Mucosa of descending colon (tissue), 3 donors: ENCODE measurements around the gene IGFL4. TPM values are rescaled to one million over a fixed set of nuclear protein-coding genes. Genes with fewer than 3 reads are reported as not detected.

Experiments used
- ATAC-seq: fragments of 200-7000 bp; cut with Tn5 transposase; one replicate; pipeline ENCODE4 v1.9.1; 2020; ENCODE audit warnings: mild to moderate bottlenecking, moderate library complexity
- DNase-seq, 3 donors: peaks; one replicate each; pipeline ENCODE4 v3.0.0-alpha.2; 2020
- H3K36me3 ChIP-seq: fragments of 200-600 bp; one replicate; pipeline ENCODE4 v1.8.0; 2021; ENCODE audit warnings: low read depth, mild to moderate bottlenecking
- H3K4me1 ChIP-seq: fragments of 200-600 bp; one replicate; pipeline ENCODE4 v1.8.0; 2021; ENCODE audit warnings: low read depth, mild to moderate bottlenecking
- H3K4me3 ChIP-seq: fragments of 200-600 bp; one replicate; pipeline ENCODE4 v1.8.0; 2021; ENCODE audit warnings: mild to moderate bottlenecking
- H3K9me3 ChIP-seq: fragments of 200-600 bp; one replicate; pipeline ENCODE4 v1.8.0; 2021; ENCODE audit warnings: mild to moderate bottlenecking
- CTCF ChIP-seq: fragments of 200-600 bp; IDR thresholded peaks from one replicate; pipeline ENCODE4 v1.8.0; 2022; ENCODE audit warnings: antibody characterized with exemption, mild to moderate bottlenecking
- intact Hi-C, 2 donors: fragments of 100-400 bp; cut with DNase I in 1 of 2; cut with micrococcal nuclease in 1 of 2; formaldehyde crosslinking; loops; one replicate each; pipeline versions ENCODE4 v1.11.0 to v1.11.1; 2022; cut with DNase I, micrococcal nuclease
- total RNA-seq, 3 donors: library from RNA; stranded (reverse); fragmentation: NEBNext Ultra II Directional in 2 of 3; extraction: Animal tissue kit (Norgen Biotek cat#: 25700) in 2 of 3; gene quantifications; one replicate each; pipeline versions ENCODE4 v1.2.1 to v1.2.4, GENCODE V29; 2021 to 2023
- donor health status: DM: no; HTN: no; CAD: no; lungs with moderate emphysema.
- donor health status: DM: no; HTN: no; CAD: no.
- donor health status: DM: no; HTN: yes; CAD: no.

Gene IGFL4
- total RNA-seq, 3 donors from 2014 or later: not detected

GRCh38 chr19:46060012-46060411 is 19.2 kb upstream of the IGFL4 start:
- H3K4me3 ChIP-seq: no peak overlapping the region
- no peak for ATAC-seq
- intact Hi-C loops: no loop called here

GRCh38 chr19:46058778-46059177 is 18.0 kb upstream of the IGFL4 start:
- DNase-seq (no peak), ATAC-seq (no peak)
- no peaks in the 10 kb centered on the region for H3K4me1 ChIP-seq
- no peak for TF ChIP-seq CTCF
- intact Hi-C loops: no loop called here
- H3K4me3 ChIP-seq: no peak overlapping the region
- no peaks in the 10 kb centered on the region for H3K36me3 ChIP-seq
- H3K9me3 ChIP-seq: peaks cover 9% of the 10 kb centered on the region

More at GRCh38 chr19:46060012-46060411, 19.2 kb upstream of the IGFL4 start:
- H3K36me3 ChIP-seq: no peaks in the 10 kb centered on the region
- H3K4me1 ChIP-seq: no peaks in the 10 kb centered on the region
- no peak for DNase-seq
- peaks cover 9% of the 10 kb centered on the region for H3K9me3 ChIP-seq
- TF ChIP-seq CTCF: no peak

DNA sequence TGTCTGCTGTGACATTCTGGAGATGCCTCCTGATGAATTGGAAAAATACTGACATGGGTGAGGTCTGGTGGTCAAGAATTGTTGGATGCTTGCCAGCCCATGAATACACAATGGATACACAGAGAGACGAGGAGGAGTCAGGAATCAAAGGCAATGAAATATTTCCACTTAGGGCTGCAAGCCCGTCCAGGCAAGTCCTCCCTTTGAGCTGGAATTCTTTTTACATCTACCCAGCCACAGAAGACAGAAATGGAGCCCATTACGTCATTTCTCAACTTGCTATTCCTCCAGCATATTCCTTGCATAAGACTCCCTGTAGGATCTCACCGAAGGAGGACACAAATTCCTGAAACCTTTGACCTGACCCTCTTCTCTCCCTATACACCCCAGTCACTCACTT is 15.7 kb upstream of the IGFL4 start:
- ATAC-seq (no peak), DNase-seq (no peak)
- peaks cover 9% of the 10 kb centered on the region for H3K9me3 ChIP-seq
- no peaks in the 10 kb centered on the region for H3K4me1 ChIP-seq
- intact Hi-C loops: no loop called here
- no peak overlapping the region for H3K4me3 ChIP-seq
- no peak for TF ChIP-seq CTCF
- no peaks in the 10 kb centered on the region for H3K36me3 ChIP-seq

GRCh38 chr19:46052896-46053295 is 12.1 kb upstream of the IGFL4 start:
- no peak overlapping the region for H3K4me3 ChIP-seq
- intact Hi-C loops: no loop called here
- H3K9me3 ChIP-seq: no peaks in the 10 kb centered on the region
- no peaks in the 10 kb centered on the region for H3K36me3 ChIP-seq
- no peaks in the 10 kb centered on the region for H3K4me1 ChIP-seq
- DNase-seq: no peak
- TF ChIP-seq CTCF: no peak
- ATAC-seq: no peak

- H3K4me3 ChIP-seq: no peak overlapping the region
- intact Hi-C loops: no loop called here
- ATAC-seq: no peak
- DNase-seq: peak in 1 of 3 donors; percentile 8
- no peaks in the 10 kb centered on the region for H3K9me3 ChIP-seq
- H3K4me1 ChIP-seq: no peaks in the 10 kb centered on the region
- H3K36me3 ChIP-seq: no peaks in the 10 kb centered on the region
- TF ChIP-seq CTCF: no peak
Observed at GRCh38 chr19:46049597-46049996, 8.8 kb upstream of the IGFL4 start.

DNA sequence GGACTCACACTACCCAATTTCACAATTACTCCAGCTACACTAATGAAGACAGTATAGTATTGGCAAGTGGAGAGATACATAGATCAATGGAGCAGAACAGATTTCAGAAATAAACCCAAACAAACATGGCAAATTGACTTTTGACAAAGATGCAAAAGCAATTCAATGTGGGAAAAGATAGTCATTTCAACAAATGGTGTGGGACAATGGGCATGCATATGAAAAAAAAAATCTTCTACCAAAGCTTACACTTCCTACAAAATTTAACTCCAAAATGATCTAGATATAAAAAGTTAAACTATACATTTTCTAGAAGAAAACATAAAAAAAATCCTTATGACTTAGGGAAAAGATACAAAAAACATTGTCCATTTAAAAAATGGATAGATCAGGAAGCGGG is 2.7 kb upstream of the IGFL4 start:
- no peak for TF ChIP-seq CTCF
- Histone ChIP-seq H3K4me3 (no peak overlapping the region), H3K36me3 (no peaks in the 10 kb centered on the region), H3K9me3 (no peaks in the 10 kb centered on the region), H3K4me1 (no peaks in the 10 kb centered on the region)
- DNase-seq (no peak), ATAC-seq (no peak)
- intact Hi-C loops: no loop called here
